NCI-H2029 treated with DMSO at 0.1 percent for 48 hours (cell line): ENCODE data around the gene TMEM240.

Experiments used
- DNase-seq: peaks from one replicate; lab custom pipeline; 2025; lab: John Stamatoyannopoulos, UW

Gene TMEM240

GRCh38 chr1:1540090-1540817 is at the start of gene TMEM240:
Gene TMEM240 (minus strand): TSS chr1:1540624. CDS start chr1:1540346, 278 bp downstream.
- DNase-seq, result no peak

- no peak for DNase-seq
Observed at GRCh38 chr1:1583347-1584010, 43.1 kb upstream of the TMEM240 start.

GRCh38 chr1:1582585-1583346 is 42.3 kb upstream of the TMEM240 start:
- no peak for DNase-seq

- DNase-seq, result no peak
Observed at GRCh38 chr1:1578371-1578940, 38.0 kb upstream of the TMEM240 start.

- no peak for DNase-seq
Observed at GRCh38 chr1:1577367-1578011, 37.1 kb upstream of the TMEM240 start.

GRCh38 chr1:1574721-1575537 is 34.5 kb upstream of the TMEM240 start, which contains the start of gene SSU72:
Gene SSU72 (minus strand): TSS chr1:1574863. CDS start chr1:1574557, 306 bp downstream.
- peak; percentile 59 for DNase-seq

- no peak for DNase-seq
Observed at GRCh38 chr1:1573843-1574720, 33.7 kb upstream of the TMEM240 start.

GRCh38 chr1:1569341-1569740 is 28.9 kb upstream of the TMEM240 start:
- no peak for DNase-seq

GRCh38 chr1:1567891-1568291 is 27.5 kb upstream of the TMEM240 start:
- DNase-seq, result no peak

GRCh38 chr1:1567152-1567875 is 26.9 kb upstream of the TMEM240 start:
- DNase-seq, result no peak

- DNase-seq, result no peak
Observed at GRCh38 chr1:1565340-1565739, 24.9 kb upstream of the TMEM240 start.

- no peak for DNase-seq
Observed at GRCh38 chr1:1564268-1564667, 23.8 kb upstream of the TMEM240 start.

GRCh38 chr1:1563688-1564087 is 23.3 kb upstream of the TMEM240 start:
- DNase-seq, result no peak

GRCh38 chr1:1562556-1563195 is 22.3 kb upstream of the TMEM240 start:
- no peak for DNase-seq

- DNase-seq, result no peak
Observed at GRCh38 chr1:1561801-1562470, 21.5 kb upstream of the TMEM240 start.

- DNase-seq, result no peak
Observed at GRCh38 chr1:1560178-1560577, 19.8 kb upstream of the TMEM240 start.

- no peak for DNase-seq
Observed at GRCh38 chr1:1559066-1559465, 18.6 kb upstream of the TMEM240 start.

GRCh38 chr1:1558591-1558990 is 18.2 kb upstream of the TMEM240 start:
- no peak for DNase-seq
